Cardiac septum (tissue), 1 donor: ENCODE measurements around the gene CNTN5. TPM values are rescaled to one million over a fixed set of nuclear protein-coding genes. Genes with fewer than 3 reads are reported as not detected.

Experiments
- DNase-seq: peaks from one replicate; pipeline ENCODE4 v3.0.0-alpha.2; 2020; ENCODE audit warnings: low spot score
- intact Hi-C: fragments of 100-400 bp; cut with DNase I; formaldehyde crosslinking; loops from one replicate; pipeline ENCODE4 v1.14.0; 2022
- total RNA-seq: library from RNA; stranded (reverse); fragmentation: NEBNext Ultra II Directional; extraction: Animal tissue kit (Norgen Biotek cat#: 25700); gene quantifications from one replicate; pipeline ENCODE4 v1.2.1, GENCODE V29; 2021
- donor health status: DM: no; HTN: no; CAD: no.

Gene CNTN5
- total RNA-seq, 1 donor from 2014 or later = not detected

GRCh38 chr11:99973993-99974392 lies 953.2 kb downstream of the CNTN5 start:
- intact Hi-C loops = no loop called here
- no peak for DNase-seq

- no peak for DNase-seq
Measured at GRCh38 chr11:99979042-99979441, 958.3 kb downstream of the CNTN5 start.

GRCh38 chr11:99987821-99988470 lies 967.2 kb downstream of the CNTN5 start:
- DNase-seq = no peak

More at GRCh38 chr11:99979042-99979441, 958.3 kb downstream of the CNTN5 start:
- intact Hi-C loops = no loop called here

DNA sequence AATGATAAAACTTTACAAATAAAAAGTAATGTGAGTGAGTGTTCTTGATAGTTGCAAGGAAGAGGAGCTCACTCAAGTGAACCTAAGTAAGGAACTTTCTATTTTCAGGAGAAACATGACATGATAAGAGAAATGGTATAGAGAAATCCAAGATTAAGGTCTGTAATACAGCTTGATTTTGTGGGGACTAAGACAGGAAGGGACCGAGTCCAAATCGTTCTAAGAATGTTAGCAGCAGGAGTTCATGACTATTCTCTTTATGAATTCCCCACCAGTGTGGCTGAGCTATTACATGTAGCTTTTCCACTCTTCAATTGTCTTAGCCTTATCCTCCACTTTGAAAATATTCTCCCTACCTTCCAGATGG lies 967.7 kb downstream of the CNTN5 start:
- intact Hi-C loops = no loop called here
- DNase-seq = no peak

More at GRCh38 chr11:99987821-99988470, 967.2 kb downstream of the CNTN5 start:
- intact Hi-C loops = no loop called here

GRCh38 chr11:100003985-100004384 lies 983.2 kb downstream of the CNTN5 start:
- intact Hi-C loops = no loop called here
- no peak for DNase-seq

DNA sequence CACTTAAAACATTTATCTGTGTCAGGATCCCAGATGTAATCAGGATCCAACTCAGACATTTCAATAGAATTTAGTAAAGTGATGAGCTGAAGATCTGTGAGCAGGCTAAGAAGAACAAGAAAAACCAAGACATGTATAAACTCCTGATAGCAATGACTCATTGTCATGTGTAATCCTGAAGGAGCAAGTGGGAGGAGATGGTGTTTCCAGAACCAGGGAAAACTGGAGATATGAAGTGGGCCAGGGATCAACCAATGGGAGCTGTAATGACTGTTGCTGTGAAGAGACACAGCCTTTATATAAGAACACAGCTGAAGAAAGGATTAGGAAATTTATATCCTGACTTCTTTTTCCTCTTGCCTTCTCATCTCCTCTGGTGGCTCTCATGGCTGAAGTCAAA lies 983.8 kb downstream of the CNTN5 start:
- no peak for DNase-seq
- intact Hi-C loops = no loop called here

- no peak for DNase-seq
- intact Hi-C loops = no loop called here
Measured at GRCh38 chr11:100008417-100008816, 987.7 kb downstream of the CNTN5 start.

DNA sequence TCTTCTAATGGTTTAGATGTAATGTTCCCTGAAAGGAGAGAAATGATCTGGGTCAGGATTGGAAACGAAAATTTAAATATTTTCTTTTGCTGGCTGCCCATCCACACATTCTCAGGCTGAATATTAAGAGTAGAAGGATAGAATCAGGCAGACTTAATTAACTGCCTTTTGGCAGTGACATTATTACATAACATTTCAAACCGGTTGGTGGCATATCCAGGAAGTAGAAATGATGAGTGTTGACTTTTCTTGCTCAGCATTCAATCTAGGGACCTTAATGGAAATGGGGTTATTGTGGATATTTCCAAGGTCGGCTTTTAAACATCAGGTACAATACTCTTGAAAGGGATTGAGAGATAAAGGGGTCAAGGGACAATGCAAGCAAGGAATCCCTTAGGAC lies 989.0 kb downstream of the CNTN5 start:
- intact Hi-C loops = no loop called here
- DNase-seq = no peak

- no peak for DNase-seq
- intact Hi-C loops = no loop called here
Measured at GRCh38 chr11:100010393-100010792, 989.6 kb downstream of the CNTN5 start.

- intact Hi-C loops = no loop called here
- DNase-seq = no peak
Measured at GRCh38 chr11:100011697-100012096, 990.9 kb downstream of the CNTN5 start.

- intact Hi-C loops = no loop called here
- no peak for DNase-seq
Measured at GRCh38 chr11:100013011-100013410, 992.3 kb downstream of the CNTN5 start.

GRCh38 chr11:100031973-100032372 lies 1011.2 kb downstream of the CNTN5 start:
- intact Hi-C loops = no loop called here
- no peak for DNase-seq

- intact Hi-C loops = no loop called here
- DNase-seq = no peak
Measured at GRCh38 chr11:100061006-100061405, 1040.3 kb downstream of the CNTN5 start.

- intact Hi-C loops = no loop called here
- DNase-seq = no peak
Measured at GRCh38 chr11:100066399-100066798, 1045.7 kb downstream of the CNTN5 start.

DNA sequence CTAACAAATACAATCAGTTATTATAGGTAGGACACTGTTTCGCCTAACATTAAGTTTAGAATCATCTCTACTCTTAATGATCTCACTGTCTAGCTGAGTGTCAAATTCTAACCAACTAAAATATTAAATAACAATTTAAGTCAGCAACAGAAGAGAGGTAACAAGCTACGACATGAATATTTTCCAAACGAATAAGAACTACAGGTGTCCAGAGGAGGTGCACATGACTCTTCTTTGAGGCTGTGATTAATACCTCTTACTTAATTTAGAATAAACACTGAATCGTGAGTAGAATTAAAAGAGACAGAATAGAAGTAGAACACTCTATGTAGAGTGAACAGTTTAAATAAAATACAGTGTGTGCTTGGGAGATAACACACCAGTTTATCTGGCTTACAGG lies 1047.4 kb downstream of the CNTN5 start:
- intact Hi-C loops = no loop called here
- no peak for DNase-seq

GRCh38 chr11:100072131-100072530 lies 1051.4 kb downstream of the CNTN5 start:
- intact Hi-C loops = no loop called here
- DNase-seq = no peak

DNA sequence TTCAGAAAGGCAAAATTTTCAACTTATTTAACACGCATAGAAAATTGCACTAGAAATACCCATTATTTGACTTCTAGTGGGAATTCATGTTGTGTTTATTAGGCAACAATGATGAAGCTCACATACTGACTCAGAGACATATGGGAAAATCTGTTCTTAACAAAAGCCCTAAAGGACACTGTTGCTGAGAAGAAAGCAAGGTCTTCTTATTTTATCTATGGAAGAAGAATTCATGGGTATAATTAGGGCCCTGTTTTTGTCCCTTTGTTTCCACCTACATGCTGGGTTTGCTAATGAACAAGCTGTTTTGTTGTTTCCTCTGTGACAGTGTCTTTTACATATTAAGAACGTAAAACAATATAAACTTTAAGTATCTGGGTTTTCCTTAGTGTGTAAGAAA lies 1059.6 kb downstream of the CNTN5 start:
- intact Hi-C loops = no loop called here

GRCh38 chr11:100080821-100081220 lies 1060.1 kb downstream of the CNTN5 start:
- intact Hi-C loops = no loop called here
- DNase-seq = no peak

More for the DNA sequence above, 1059.6 kb downstream of the CNTN5 start:
- DNase-seq = no peak

GRCh38 chr11:100093698-100094097 lies 1072.9 kb downstream of the CNTN5 start:
- intact Hi-C loops = no loop called here
- no peak for DNase-seq

GRCh38 chr11:100094121-100094865 lies 1073.5 kb downstream of the CNTN5 start:
- intact Hi-C loops = no loop called here
- no peak for DNase-seq

DNA sequence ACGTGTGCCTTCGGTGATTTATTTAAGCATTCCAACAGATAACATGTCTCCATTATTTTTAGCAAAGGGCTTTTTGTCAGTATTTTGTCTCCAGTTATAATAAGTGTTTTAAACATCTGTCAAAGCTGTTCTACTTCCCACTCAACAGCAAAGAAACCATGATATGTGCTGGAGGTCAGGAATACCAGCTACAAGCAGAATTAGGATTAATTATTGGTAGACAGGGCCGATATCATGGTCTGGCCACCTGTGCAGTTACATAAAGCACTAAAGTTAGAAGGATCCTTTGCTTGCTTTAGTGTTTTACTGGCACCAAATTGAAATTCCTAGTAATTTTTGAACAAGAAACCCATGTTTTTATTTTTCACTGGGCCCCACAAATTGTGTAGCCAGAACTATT lies 1075.1 kb downstream of the CNTN5 start:
- DNase-seq = no peak
- intact Hi-C loops = no loop called here
